ENCODE data around the gene TMEM51. TPM values are rescaled to one million over a fixed set of nuclear protein-coding genes. Genes with fewer than 3 reads are reported as not detected.

Gene TMEM51
- total RNA-seq, 4 donors from 2014 or later, result 8.5 to 10.3 (median 9.1) TPM

GRCh38 chr1:15186846-15187151 lies 33.3 kb downstream of the TMEM51 start:
- TF ChIP-seq CTCF (IDR thresholded peaks at IDR 0.05) (no peak), POLR2A (IDR thresholded peaks at IDR 0.05) (no peak)
- intact Hi-C loops (cut with DNase I; ENCODE audit: low total_unique reads), result no loop called here
- no peak for DNase-seq (ENCODE audit: low spot score in 2 of 2)
- WGBS, 2 donors, result 84 to 87% methylated on average over 4 of the region's 6 CpGs
- no peak overlapping the region for H3K4me3 ChIP-seq (ENCODE audit: low read depth, poor library complexity, severe bottlenecking)

- TF ChIP-seq POLR2A (IDR thresholded peaks at IDR 0.05) (no peak), CTCF (IDR thresholded peaks at IDR 0.05) (no peak)
- H3K4me3 ChIP-seq (ENCODE audit: low read depth, poor library complexity, severe bottlenecking), result no peak overlapping the region
- intact Hi-C loops (cut with DNase I; ENCODE audit: low total_unique reads), result no loop called here
- 68 to 75% methylated on average over 15 of the region's 15 CpGs for WGBS, 2 donors
- no peak for DNase-seq (ENCODE audit: low spot score in 2 of 2)
Measured at GRCh38 chr1:15187175-15188129, 33.9 kb downstream of the TMEM51 start.

- no peak for TF ChIP-seq POLR2A (IDR thresholded peaks at IDR 0.05)
- no peak for TF ChIP-seq CTCF (IDR thresholded peaks at IDR 0.05)
- DNase-seq (ENCODE audit: low spot score in 2 of 2), result no peak
- no peak overlapping the region for H3K4me3 ChIP-seq (ENCODE audit: low read depth, poor library complexity, severe bottlenecking)
- 82 to 85% methylated on average over 4 of the region's 4 CpGs for WGBS, 2 donors
- intact Hi-C loops (cut with DNase I; ENCODE audit: low total_unique reads), result no loop called here
Measured at GRCh38 chr1:15188130-15188524, 34.6 kb downstream of the TMEM51 start.

- intact Hi-C loops (cut with DNase I; ENCODE audit: low total_unique reads), result no loop called here
- no peak overlapping the region for H3K4me3 ChIP-seq (ENCODE audit: low read depth, poor library complexity, severe bottlenecking)
- DNase-seq (ENCODE audit: low spot score in 2 of 2), result no peak
- TF ChIP-seq POLR2A (IDR thresholded peaks at IDR 0.05) (no peak), CTCF (IDR thresholded peaks at IDR 0.05) (no peak)
- WGBS, 2 donors, result 74 to 78% methylated on average over 3 of the region's 3 CpGs
Measured at GRCh38 chr1:15188678-15189077, 35.1 kb downstream of the TMEM51 start.

- no peak for DNase-seq (ENCODE audit: low spot score in 2 of 2)
- intact Hi-C loops (cut with DNase I; ENCODE audit: low total_unique reads), result no loop called here
- TF ChIP-seq POLR2A (IDR thresholded peaks at IDR 0.05) (no peak), CTCF (IDR thresholded peaks at IDR 0.05) (no peak)
- no peak overlapping the region for H3K4me3 ChIP-seq (ENCODE audit: low read depth, poor library complexity, severe bottlenecking)
- 86 to 88% methylated on average over 8 of the region's 8 CpGs for WGBS, 2 donors
Measured at GRCh38 chr1:15189692-15190370, 36.3 kb downstream of the TMEM51 start.

Measured in lower leg skin (tissue), 4 donors.